ENCODE results near the gene SESTD1. TPM values are rescaled to one million over a fixed set of nuclear protein-coding genes. Genes with fewer than 3 reads are reported as not detected.

The SESTD1 gene
- total and polyA plus RNA-seq, 2 of the 13 experiments (the other 11 are each of a cell fraction or from before 2014, with no cell fraction given): 74.4 to 101 TPM

DNA sequence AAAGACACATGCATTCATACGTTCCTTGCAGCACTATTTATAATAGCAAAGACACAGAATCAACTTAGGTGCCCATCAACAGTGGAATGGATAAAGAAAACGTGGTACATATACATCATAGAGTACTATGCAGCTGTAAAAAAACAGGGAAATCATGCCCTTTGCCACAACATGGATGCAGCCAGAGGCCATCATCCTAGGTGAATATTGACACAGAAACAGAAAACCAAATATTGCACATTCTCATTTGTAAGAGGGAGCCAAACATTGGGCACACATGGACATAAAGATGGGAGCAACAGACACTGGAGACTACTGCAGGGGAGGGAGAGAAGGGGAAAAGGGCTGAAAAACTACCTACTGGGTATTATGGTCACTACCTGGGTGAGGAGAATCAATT is 73.5 kb downstream of the SESTD1 start (continued):
- TF ChIP-seq SSRP1 (CRISPR knock-in tag; IDR thresholded peaks at IDR 0.05): no peak
- TF ChIP-seq IRF2 (CRISPR knock-in tag; IDR thresholded peaks at IDR 0.05): no peak
- TF ChIP-seq AFF4 (CRISPR knock-in tag; IDR thresholded peaks at IDR 0.05): no peak
- TF ChIP-seq ZBTB8A (CRISPR knock-in tag; IDR thresholded peaks at IDR 0.05; ENCODE audit: borderline replicate concordance, low read depth): no peak
- no peak for TF ChIP-seq HMG20B (CRISPR knock-in tag; conservative IDR thresholded peaks at IDR 0.05)
- TF ChIP-seq NFKBIZ (CRISPR knock-in tag; IDR thresholded peaks at IDR 0.05): no peak
- TF ChIP-seq HHEX (CRISPR knock-in tag; IDR thresholded peaks at IDR 0.05): no peak
- no peak for TF ChIP-seq PRDM15 (CRISPR knock-in tag; IDR thresholded peaks at IDR 0.05)
- TF ChIP-seq, protein P1, sequence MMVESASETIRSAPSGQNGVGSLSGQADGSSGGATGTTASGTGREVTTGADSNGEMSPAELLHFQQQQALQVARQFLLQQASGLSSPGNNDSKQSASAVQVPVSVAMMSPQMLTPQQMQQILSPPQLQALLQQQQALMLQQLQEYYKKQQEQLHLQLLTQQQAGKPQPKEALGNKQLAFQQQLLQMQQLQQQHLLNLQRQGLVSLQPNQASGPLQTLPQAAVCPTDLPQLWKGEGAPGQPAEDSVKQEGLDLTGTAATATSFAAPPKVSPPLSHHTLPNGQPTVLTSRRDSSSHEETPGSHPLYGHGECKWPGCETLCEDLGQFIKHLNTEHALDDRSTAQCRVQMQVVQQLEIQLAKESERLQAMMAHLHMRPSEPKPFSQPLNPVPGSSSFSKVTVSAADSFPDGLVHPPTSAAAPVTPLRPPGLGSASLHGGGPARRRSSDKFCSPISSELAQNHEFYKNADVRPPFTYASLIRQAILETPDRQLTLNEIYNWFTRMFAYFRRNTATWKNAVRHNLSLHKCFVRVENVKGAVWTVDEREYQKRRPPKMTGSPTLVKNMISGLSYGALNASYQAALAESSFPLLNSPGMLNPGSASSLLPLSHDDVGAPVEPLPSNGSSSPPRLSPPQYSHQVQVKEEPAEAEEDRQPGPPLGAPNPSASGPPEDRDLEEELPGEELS (CRISPR knock-in tag; IDR thresholded peaks at IDR 0.05): no peak
- TF ChIP-seq SIN3B (IDR thresholded peaks at IDR 0.05; ENCODE audit: low read length): no peak
- 0 out of 2 replicates have a peak, but pooled peaks have one; percentile 26 for TF ChIP-seq ZMYM3 (CRISPR knock-in tag; IDR thresholded peaks at IDR 0.05)
- no peak for TF ChIP-seq HNF1B (CRISPR knock-in tag; IDR thresholded peaks at IDR 0.05)
- no peak for TF ChIP-seq FIP1L1 (IDR thresholded peaks at IDR 0.05; ENCODE audit: borderline replicate concordance, insufficient read depth, low read depth, low read length)
- TF ChIP-seq HMGA1 (CRISPR knock-in tag; conservative IDR thresholded peaks at IDR 0.05): no peak
- TF ChIP-seq ZNF749 (CRISPR knock-in tag; IDR thresholded peaks at IDR 0.05; ENCODE audit: borderline replicate concordance): no peak
- no peak for TF ChIP-seq SRSF9 (IDR thresholded peaks at IDR 0.05; ENCODE audit: borderline replicate concordance, insufficient read depth, low read depth, low read length, poor library complexity, severe bottlenecking)
- no peak for TF ChIP-seq CHCHD3 (CRISPR knock-in tag; IDR thresholded peaks at IDR 0.05)
- no peak for TF ChIP-seq ZNF274 (CRISPR knock-in tag; IDR thresholded peaks at IDR 0.05)
- no peak for TF ChIP-seq SRSF4 (IDR thresholded peaks at IDR 0.05; ENCODE audit: low read depth, low read length, poor library complexity, severe bottlenecking)
- 0 out of 2 replicates have a peak, but pooled peaks have one; percentile 26 for TF ChIP-seq ZFP1 (CRISPR knock-in tag; IDR thresholded peaks at IDR 0.05)

All from HepG2 (cell line).